GM21447 (cell line): ENCODE measurements around the gene FBXO42.

ENCODE experiments used
- ATAC-seq: cut with Tn5 transposase; IDR thresholded peaks from one replicate; pipeline ENCODE4 v1.9.1; 2021; ENCODE audit not compliant: unreplicated experiment

Gene FBXO42

GRCh38 chr1:16326833-16327404 lies 25.4 kb downstream of the FBXO42 start:
- no peak for ATAC-seq

- ATAC-seq, result no peak
Measured at GRCh38 chr1:16324456-16324890, 27.8 kb downstream of the FBXO42 start.

GRCh38 chr1:16321176-16321867 lies 31.0 kb downstream of the FBXO42 start:
- ATAC-seq, result no peak

GRCh38 chr1:16318555-16318954 lies 33.7 kb downstream of the FBXO42 start:
- no peak for ATAC-seq

GRCh38 chr1:16315437-16315836 lies 36.8 kb downstream of the FBXO42 start:
- ATAC-seq, result no peak

GRCh38 chr1:16307222-16307621 lies 45.1 kb downstream of the FBXO42 start:
- ATAC-seq, result no peak

- no peak for ATAC-seq
Measured at GRCh38 chr1:16302709-16303627, 49.3 kb downstream of the FBXO42 start.

- ATAC-seq, result no peak
Measured at GRCh38 chr1:16300436-16300835, 51.8 kb downstream of the FBXO42 start.

- no peak for ATAC-seq
Measured at GRCh38 chr1:16298653-16299052, 53.6 kb downstream of the FBXO42 start.

GRCh38 chr1:16296643-16297042 lies 55.6 kb downstream of the FBXO42 start:
- ATAC-seq, result no peak

- ATAC-seq, result no peak
Measured at GRCh38 chr1:16294219-16295212, 57.8 kb downstream of the FBXO42 start.

GRCh38 chr1:16293538-16293937 lies 58.7 kb downstream of the FBXO42 start:
- ATAC-seq, result no peak

GRCh38 chr1:16292739-16293138 lies 59.5 kb downstream of the FBXO42 start:
- no peak for ATAC-seq

- ATAC-seq, result no peak
Measured at GRCh38 chr1:16289959-16290358, 62.3 kb downstream of the FBXO42 start.

GRCh38 chr1:16286122-16286521 lies 66.2 kb downstream of the FBXO42 start:
- ATAC-seq, result no peak

- ATAC-seq, result no peak
Measured at GRCh38 chr1:16281765-16282164, 70.5 kb downstream of the FBXO42 start.

GRCh38 chr1:16279186-16279585 lies 73.1 kb downstream of the FBXO42 start:
- ATAC-seq, result no peak

- no peak for ATAC-seq
Measured at GRCh38 chr1:16276302-16277030, 75.8 kb downstream of the FBXO42 start.

- no peak for ATAC-seq
Measured at GRCh38 chr1:16275591-16275990, 76.7 kb downstream of the FBXO42 start.

- no peak for ATAC-seq
Measured at GRCh38 chr1:16267690-16268180, 84.5 kb downstream of the FBXO42 start.
